Lower leg skin (tissue), 4 donors: Measurements from ENCODE around the gene MCM3AP. TPM values are rescaled to one million over a fixed set of nuclear protein-coding genes. Genes with fewer than 3 reads are reported as not detected.

ENCODE experiments used
- DNase-seq, 2 donors: peaks; one replicate each; pipeline ENCODE4 v3.0.0-alpha.2; 2019; ENCODE audit warnings: low spot score in 2 of 2
- H3K4me3 ChIP-seq: fragments of 200-600 bp; sonication (generic); 2 replicates; pipeline ENCODE4 v1.5.1; 2017; ENCODE audit warnings: mild to moderate bottlenecking, low read depth; ENCODE audit not compliant: poor library complexity, severe bottlenecking
- POLR2A ChIP-seq, 2 donors: fragments of 450-650 bp; IDR thresholded peaks; one replicate each; pipeline ENCODE4 v1.6.1; 2016 to 2017; ENCODE audit warnings: antibody characterized with exemption in 2 of 2, mild to moderate bottlenecking in 1 of 2, moderate library complexity in 1 of 2
- WGBS, 2 donors: methylation state at CpG; one replicate each; pipeline ENCODE4 v1.1.5; 2018; 5-methylcytosine and 5-hydroxymethylcytosine counted together
- intact Hi-C: fragments of 100-400 bp; cut with DNase I; formaldehyde crosslinking; loops from one replicate; pipeline ENCODE4 v1.15.0; 2023; ENCODE audit warnings: low total_unique reads
- total RNA-seq, 4 donors: library from RNA; depleted of rRNA; stranded (reverse); fragments of >200 nt; gene quantifications; one replicate each; pipeline ENCODE4 v1.1.0, GENCODE V29; 2016
- TF ChIP-seq, protein P1 (sequence below), 3 donors: fragments of 450-650 bp; IDR thresholded peaks; one replicate each; pipeline ENCODE4 v1.5.1; 2016; ENCODE audit warnings: antibody characterized with exemption in 3 of 3, mild to moderate bottlenecking in 3 of 3, moderate library complexity in 2 of 3

MCM3AP gene
- total RNA-seq, 4 donors from 2014 or later, result 45.5 to 71.4 (median 57.7) TPM

DNA sequence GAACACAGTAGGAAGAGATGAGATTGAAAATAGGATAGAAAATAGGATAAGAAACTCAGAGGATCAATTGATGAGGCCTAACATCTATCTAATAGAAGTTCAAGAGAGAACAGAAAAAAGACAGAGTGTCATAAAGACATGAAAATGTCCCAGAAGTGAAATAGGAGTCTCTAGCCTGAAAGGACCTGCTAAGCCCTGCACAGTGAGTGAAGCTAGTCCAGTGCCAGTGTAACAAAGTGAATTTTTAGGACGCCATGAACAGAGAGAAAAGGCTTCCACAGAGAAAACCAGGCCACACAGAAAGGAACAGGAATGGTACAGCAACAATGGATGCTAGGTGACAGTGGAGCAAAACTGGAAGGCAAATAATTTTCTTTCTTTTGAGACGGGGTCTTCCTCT, 36.6 kb downstream of the MCM3AP start:
- no peak for DNase-seq
- WGBS, 2 donors, result 83 to 91% methylated on average over 2 of the region's 2 CpGs
- no peak overlapping the region for H3K4me3 ChIP-seq
- intact Hi-C loops, result no loop called here
- TF ChIP-seq, protein P1, sequence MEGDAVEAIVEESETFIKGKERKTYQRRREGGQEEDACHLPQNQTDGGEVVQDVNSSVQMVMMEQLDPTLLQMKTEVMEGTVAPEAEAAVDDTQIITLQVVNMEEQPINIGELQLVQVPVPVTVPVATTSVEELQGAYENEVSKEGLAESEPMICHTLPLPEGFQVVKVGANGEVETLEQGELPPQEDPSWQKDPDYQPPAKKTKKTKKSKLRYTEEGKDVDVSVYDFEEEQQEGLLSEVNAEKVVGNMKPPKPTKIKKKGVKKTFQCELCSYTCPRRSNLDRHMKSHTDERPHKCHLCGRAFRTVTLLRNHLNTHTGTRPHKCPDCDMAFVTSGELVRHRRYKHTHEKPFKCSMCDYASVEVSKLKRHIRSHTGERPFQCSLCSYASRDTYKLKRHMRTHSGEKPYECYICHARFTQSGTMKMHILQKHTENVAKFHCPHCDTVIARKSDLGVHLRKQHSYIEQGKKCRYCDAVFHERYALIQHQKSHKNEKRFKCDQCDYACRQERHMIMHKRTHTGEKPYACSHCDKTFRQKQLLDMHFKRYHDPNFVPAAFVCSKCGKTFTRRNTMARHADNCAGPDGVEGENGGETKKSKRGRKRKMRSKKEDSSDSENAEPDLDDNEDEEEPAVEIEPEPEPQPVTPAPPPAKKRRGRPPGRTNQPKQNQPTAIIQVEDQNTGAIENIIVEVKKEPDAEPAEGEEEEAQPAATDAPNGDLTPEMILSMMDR (IDR thresholded peaks at IDR 0.05), result no peak
- TF ChIP-seq POLR2A (IDR thresholded peaks at IDR 0.05), result no peak

DNA sequence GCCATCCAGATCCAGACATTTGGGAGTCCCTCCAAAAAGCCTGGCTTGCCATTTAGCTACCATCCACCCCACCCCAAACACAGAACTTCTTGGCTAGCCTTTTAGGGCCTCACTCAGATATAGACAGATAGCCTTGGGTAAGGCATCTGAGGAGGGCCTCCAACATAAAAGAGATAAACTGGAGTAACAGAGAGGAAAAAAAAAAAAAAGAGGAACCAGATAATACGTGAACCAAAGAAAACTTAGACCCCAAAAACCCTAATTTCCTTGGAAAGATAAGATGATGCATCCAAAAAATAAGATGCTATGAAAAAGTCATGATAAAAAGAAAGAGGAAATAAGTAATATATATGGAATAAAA, 37.0 kb downstream of the MCM3AP start:
- TF ChIP-seq, protein P1 (IDR thresholded peaks at IDR 0.05), result no peak
- TF ChIP-seq POLR2A (IDR thresholded peaks at IDR 0.05), result no peak
- no peak for DNase-seq
- intact Hi-C loops, result no loop called here
- 93 to 97% methylated on average over 1 of the region's 1 CpG for WGBS, 2 donors
- H3K4me3 ChIP-seq, result no peak overlapping the region

DNA sequence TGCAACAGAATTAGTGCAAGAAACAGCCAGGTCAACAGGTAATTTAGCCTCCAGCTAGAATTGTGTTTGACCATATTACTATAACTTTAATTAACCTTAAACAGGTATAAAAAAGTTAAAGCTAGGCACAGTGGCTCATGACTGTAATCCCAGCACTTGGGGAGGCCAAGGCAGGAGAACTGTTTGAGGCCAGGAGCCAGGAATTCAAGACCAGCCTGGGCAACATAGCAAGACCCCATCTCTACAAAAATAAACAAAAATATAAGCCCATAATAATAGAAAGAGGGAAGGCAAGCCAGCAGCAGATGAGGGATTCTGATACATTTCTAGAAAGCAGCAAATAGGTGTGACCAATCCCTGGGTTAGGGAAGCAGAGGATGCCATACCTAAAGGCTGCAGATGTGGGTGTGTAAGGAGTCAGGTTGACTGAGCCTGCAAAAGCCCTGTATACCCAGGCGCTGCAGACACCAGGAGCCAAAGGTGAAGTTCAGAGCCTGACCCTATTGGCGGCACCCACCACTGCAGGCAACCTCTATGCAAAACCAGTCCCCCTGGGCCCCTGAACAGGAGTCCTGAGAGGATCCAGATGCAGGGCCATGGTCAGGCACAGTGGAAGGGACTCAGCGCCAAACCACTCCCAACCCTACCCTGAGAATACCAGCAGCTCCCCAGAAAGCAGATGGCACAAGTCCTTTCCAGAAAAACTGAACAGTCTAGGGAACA, 37.6 kb downstream of the MCM3AP start:
- peak in 1 of 2 donors; percentile 61 for DNase-seq
- no peak overlapping the region for H3K4me3 ChIP-seq
- intact Hi-C loops, result no loop called here
- TF ChIP-seq POLR2A (IDR thresholded peaks at IDR 0.05), result no peak
- TF ChIP-seq, protein P1 (IDR thresholded peaks at IDR 0.05), result no peak
- 93 to 100% methylated on average over 3 of the region's 3 CpGs for WGBS, 2 donors

DNA sequence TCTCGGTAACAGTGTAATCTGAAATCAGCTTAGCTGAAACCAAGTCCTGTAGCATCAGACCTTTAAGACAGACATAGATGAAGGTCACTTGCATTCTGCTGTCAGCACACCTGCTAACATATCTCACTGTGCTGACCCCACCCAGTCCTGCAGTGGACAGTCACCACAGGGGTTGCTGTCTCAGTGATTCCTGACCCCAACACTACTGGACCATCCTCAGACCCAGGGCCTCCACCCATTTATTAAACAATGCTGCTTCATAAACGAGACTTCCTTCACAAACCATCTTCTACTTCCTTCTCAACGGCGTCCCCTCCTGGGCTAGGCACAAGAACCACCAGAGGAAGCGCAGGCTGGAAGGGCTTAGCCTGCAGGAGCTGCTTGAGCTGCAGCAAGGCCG, 39.1 kb downstream of the MCM3AP start:
- no peak for TF ChIP-seq POLR2A (IDR thresholded peaks at IDR 0.05)
- TF ChIP-seq, protein P1 (IDR thresholded peaks at IDR 0.05), result no peak

DNA sequence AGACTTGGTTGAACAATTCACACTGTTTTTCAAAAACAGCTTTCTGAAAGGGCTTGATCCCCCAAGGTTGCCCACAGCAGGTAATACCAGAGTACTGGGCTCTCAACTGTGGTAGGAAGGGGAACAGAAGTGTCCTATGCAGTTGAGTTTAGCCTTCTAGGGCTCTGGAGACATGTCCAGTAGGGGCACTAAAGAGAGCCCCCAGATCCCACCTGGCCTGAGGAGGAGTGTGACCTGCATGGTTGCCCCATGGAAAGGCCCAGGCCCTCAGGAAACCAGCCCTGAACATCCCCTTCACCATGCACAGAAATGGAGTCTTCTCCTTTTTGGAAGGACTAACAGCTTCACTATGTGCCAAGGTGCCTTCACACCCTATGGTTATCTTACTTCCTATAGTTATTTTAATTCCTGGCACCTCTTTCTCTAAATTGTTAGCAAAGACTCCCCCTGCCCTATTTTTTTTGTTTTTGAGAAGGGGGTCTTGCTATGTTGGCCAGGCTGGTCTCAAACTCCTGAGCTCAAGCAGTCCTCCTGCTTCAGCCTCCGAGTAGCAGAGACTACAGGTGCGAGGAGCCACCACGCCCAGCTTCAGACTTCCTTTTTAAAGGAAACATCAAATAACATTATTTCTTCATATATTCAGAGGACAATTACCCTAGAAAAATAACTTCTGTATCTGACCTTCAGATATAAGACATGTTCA, 40.0 kb downstream of the MCM3AP start:
- DNase-seq, result no peak
- intact Hi-C loops, result no loop called here
- WGBS, 2 donors, result 64 to 94% methylated on average over 3 of the region's 3 CpGs
- H3K4me3 ChIP-seq, result no peak overlapping the region
- TF ChIP-seq, protein P1 (IDR thresholded peaks at IDR 0.05), result no peak
- no peak for TF ChIP-seq POLR2A (IDR thresholded peaks at IDR 0.05)

More for the DNA sequence above, 39.1 kb downstream of the MCM3AP start:
- no peak for DNase-seq
- intact Hi-C loops, result no loop called here
- 78 to 88% methylated on average over 6 of the region's 6 CpGs for WGBS, 2 donors
- H3K4me3 ChIP-seq, result no peak overlapping the region
